Keratinocyte (primary cell): ENCODE measurements around the gene ORMDL3.

Source experiments
- CTCF ChIP-seq, 3 experiments: IDR thresholded peaks in 1 of 3; conservative IDR thresholded peaks in 1 of 3; optimal IDR thresholded peaks in 1 of 3; 2 replicates in 2 of 3; 3 replicates in 1 of 3; pipeline versions ENCODE3 to v1.5.1; 2011; ENCODE audit warnings: low read length in 3 of 3, mild to moderate bottlenecking in 3 of 3, moderate library complexity in 2 of 3, control low read depth in 1 of 3, inconsistent platforms in 1 of 3; ENCODE audit not compliant: insufficient read depth in 2 of 3; ENCODE audit errors: extremely low read depth in 1 of 3
- EZH2 ChIP-seq: IDR thresholded peaks from one replicate; pipeline ENCODE4 v1.6.1; 2012; ENCODE audit warnings: inconsistent platforms, mild to moderate bottlenecking, low read length, moderate library complexity

GRCh38 chr17:39943702-39944392 lies 16.4 kb upstream of the ORMDL3 start:
- TF ChIP-seq CTCF (optimal IDR thresholded peaks at IDR 0.05 in 1 of 3, IDR thresholded peaks at IDR 0.05 in 1 of 3, conservative IDR thresholded peaks at IDR 0.05 in 1 of 3; ENCODE audit: extremely low read depth in 1 of 3, insufficient read depth in 2 of 3, low read length in 3 of 3) (no peak), EZH2 (no peak)
